Ishikawa (cell line): Measurements from ENCODE around the gene PATJ.

Experiments used
- CEBPB ChIP-seq: IDR thresholded peaks from 2 replicates; pipeline ENCODE4 v1.6.1; 2012
- CREB1 ChIP-seq: IDR thresholded peaks from 2 replicates; pipeline ENCODE4 v1.6.1; 2012; ENCODE audit warnings: low read depth
- EGR1 ChIP-seq: IDR thresholded peaks from 2 replicates; pipeline ENCODE4 v1.6.1; 2012
- EP300 ChIP-seq: IDR thresholded peaks from 2 replicates; pipeline ENCODE4 v1.6.1; 2012; ENCODE audit warnings: borderline replicate concordance
- FOXM1 ChIP-seq: IDR thresholded peaks from 2 replicates; pipeline ENCODE4 v1.6.1; 2012; ENCODE audit warnings: low read depth, borderline replicate concordance
- NFIC ChIP-seq: IDR thresholded peaks from 2 replicates; pipeline ENCODE4 v1.6.1; 2012
- RAD21 ChIP-seq: IDR thresholded peaks from 2 replicates; pipeline ENCODE4 v1.6.1; 2012; ENCODE audit warnings: low read depth
- TAF1 ChIP-seq: IDR thresholded peaks from 2 replicates; pipeline ENCODE4 v1.6.1; 2012; ENCODE audit warnings: low read depth, mild to moderate bottlenecking
- TCF12 ChIP-seq: IDR thresholded peaks from 2 replicates; pipeline ENCODE4 v1.6.1; 2012; ENCODE audit warnings: low read depth
- TEAD4 ChIP-seq: IDR thresholded peaks from 2 replicates; pipeline ENCODE4 v1.6.1; 2012
- YY1 ChIP-seq: IDR thresholded peaks from 2 replicates; pipeline ENCODE4 v1.6.1; 2012; ENCODE audit warnings: low read depth
- ZBTB7A ChIP-seq: IDR thresholded peaks from 2 replicates; pipeline ENCODE4 v1.6.1; 2012; ENCODE audit warnings: low read depth
- TF ChIP-seq, protein P1 (sequence below): IDR thresholded peaks from 2 replicates; pipeline ENCODE4 v1.6.1; 2012; ENCODE audit warnings: low read depth, mild to moderate bottlenecking
- TF ChIP-seq, protein P2 (sequence below): IDR thresholded peaks from 2 replicates; pipeline ENCODE4 v1.6.1; 2012
- TF ChIP-seq, protein P3 (sequence below): IDR thresholded peaks from 2 replicates; pipeline ENCODE4 v1.6.1; 2012

Gene PATJ

DNA sequence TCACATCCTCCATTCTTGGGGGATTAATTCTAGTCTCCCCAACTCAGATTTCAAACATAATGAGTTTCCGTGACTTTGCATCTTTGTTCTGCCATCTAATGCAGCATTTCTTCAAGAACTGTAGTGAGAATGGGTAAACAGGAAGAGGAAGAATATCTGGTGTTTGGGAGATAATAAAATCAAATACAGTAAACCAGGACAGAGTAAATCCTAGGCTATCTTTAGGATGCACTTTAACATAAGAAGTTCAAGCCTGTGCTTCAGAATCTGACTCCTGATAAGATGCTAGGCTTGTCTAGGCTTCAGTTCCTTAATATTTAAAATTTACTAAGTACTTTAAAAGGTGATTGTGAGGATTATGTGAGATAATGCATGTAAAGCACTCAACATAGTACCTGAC, 27.9 kb downstream of the PATJ start:
- TF ChIP-seq CEBPB (no peak), CREB1 (no peak), EGR1 (no peak), FOXM1 (no peak), TEAD4 (no peak), ZBTB7A (no peak)

DNA sequence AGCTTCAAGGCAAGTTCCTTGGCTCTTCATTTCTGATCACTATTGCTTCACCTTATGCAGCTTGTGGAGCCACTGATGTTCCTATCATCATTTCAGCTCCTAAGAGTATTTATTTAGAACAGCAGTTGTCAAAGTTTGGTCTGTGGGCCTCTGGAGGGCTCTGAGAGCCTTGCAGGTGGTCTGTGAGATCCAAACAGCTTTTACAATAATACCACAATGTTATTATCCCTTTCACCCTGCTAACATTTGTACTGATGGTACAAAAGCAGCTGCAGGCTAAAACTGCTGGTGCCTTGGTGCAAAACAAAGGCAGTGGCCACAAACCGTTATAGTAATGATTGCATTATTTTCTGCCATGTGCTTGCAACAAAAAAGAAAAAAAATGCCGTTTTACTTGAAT, 33.8 kb downstream of the PATJ start:
- TF ChIP-seq, protein P1, sequence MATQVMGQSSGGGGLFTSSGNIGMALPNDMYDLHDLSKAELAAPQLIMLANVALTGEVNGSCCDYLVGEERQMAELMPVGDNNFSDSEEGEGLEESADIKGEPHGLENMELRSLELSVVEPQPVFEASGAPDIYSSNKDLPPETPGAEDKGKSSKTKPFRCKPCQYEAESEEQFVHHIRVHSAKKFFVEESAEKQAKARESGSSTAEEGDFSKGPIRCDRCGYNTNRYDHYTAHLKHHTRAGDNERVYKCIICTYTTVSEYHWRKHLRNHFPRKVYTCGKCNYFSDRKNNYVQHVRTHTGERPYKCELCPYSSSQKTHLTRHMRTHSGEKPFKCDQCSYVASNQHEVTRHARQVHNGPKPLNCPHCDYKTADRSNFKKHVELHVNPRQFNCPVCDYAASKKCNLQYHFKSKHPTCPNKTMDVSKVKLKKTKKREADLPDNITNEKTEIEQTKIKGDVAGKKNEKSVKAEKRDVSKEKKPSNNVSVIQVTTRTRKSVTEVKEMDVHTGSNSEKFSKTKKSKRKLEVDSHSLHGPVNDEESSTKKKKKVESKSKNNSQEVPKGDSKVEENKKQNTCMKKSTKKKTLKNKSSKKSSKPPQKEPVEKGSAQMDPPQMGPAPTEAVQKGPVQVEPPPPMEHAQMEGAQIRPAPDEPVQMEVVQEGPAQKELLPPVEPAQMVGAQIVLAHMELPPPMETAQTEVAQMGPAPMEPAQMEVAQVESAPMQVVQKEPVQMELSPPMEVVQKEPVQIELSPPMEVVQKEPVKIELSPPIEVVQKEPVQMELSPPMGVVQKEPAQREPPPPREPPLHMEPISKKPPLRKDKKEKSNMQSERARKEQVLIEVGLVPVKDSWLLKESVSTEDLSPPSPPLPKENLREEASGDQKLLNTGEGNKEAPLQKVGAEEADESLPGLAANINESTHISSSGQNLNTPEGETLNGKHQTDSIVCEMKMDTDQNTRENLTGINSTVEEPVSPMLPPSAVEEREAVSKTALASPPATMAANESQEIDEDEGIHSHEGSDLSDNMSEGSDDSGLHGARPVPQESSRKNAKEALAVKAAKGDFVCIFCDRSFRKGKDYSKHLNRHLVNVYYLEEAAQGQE, result no peak
- TF ChIP-seq EGR1 (no peak), TAF1 (no peak), FOXM1 (no peak), TEAD4 (no peak), CEBPB (no peak), CREB1 (no peak), TCF12 (no peak), NFIC (no peak), EP300 (no peak), RAD21 (no peak), ZBTB7A (no peak), YY1 (no peak)
- TF ChIP-seq, protein P2, sequence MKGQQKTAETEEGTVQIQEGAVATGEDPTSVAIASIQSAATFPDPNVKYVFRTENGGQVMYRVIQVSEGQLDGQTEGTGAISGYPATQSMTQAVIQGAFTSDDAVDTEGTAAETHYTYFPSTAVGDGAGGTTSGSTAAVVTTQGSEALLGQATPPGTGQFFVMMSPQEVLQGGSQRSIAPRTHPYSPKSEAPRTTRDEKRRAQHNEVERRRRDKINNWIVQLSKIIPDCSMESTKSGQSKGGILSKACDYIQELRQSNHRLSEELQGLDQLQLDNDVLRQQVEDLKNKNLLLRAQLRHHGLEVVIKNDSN, result no peak
- TF ChIP-seq, protein P3, sequence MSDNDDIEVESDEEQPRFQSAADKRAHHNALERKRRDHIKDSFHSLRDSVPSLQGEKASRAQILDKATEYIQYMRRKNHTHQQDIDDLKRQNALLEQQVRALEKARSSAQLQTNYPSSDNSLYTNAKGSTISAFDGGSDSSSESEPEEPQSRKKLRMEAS, result no peak

DNA sequence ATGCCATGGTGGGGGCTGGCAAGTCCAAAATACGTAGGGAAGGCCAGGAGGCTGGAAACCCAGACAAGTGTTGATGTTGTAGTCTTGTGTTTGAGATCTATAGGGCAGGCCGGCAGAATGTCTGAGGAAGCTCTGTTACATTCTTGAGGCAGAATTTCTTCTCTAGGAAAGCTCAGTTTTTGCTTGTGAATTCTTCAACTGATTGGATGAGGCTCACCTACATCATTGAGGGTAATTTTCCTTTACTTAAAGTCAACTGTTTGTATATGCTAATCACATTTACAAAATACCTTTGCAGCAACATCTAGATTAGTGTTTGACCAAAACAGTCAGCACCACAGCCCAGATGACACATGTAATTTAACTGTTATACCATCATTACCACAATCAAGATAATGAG, 37.0 kb downstream of the PATJ start:
- no peak for TF ChIP-seq TCF12
- no peak for TF ChIP-seq ZBTB7A
- TF ChIP-seq YY1, result no peak
- TF ChIP-seq, protein P2, result no peak
- TF ChIP-seq CEBPB, result no peak
- no peak for TF ChIP-seq RAD21
- TF ChIP-seq TEAD4, result no peak
- no peak for TF ChIP-seq EP300
- TF ChIP-seq, protein P1, result no peak

DNA sequence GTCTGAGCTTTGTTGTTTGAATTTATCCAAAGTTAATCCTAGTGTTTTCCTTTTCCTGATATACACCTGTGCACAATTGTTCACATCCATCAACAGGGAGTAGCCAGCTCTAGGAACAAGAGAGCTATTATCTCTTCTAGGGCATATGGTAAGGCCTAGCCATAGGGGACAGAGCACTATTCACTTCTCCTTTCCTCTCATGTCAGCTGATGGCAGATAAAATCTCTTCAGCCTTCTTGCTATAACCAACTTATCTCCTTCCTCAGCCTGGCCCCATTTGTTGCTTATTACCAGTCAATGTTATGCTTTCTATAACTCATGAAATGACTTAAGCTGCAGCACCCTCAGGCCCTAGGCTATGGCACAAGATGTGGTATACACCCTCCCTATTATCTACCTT, 38.9 kb downstream of the PATJ start:
- TF ChIP-seq, protein P3, result no peak
- TF ChIP-seq EP300 (no peak), RAD21 (no peak), NFIC (no peak), YY1 (no peak), EGR1 (no peak), CREB1 (no peak), ZBTB7A (no peak), TAF1 (no peak), TCF12 (no peak), TEAD4 (no peak), CEBPB (no peak)
- TF ChIP-seq, protein P1, result no peak

DNA sequence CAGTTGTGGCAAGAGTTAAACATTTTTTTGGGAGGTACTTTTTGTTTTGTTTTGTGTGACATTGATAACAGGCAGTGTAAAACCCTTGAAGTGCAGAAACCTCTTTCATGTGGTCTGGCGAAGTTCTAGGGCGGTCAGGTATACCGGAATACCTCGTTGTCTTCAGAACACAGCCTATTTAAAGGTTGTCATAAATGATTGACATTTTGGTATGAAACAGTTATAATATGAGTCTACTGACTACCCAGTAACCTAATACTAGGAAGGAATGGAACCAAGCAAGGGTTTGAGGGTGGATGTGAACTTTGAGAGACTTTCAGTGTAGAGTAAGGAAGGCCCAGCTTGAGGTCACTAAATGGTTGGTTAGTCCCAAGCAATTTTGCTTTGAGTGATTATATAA, 40.5 kb downstream of the PATJ start:
- no peak for TF ChIP-seq TEAD4
- no peak for TF ChIP-seq EP300
- TF ChIP-seq, protein P3, result no peak
- no peak for TF ChIP-seq RAD21
- TF ChIP-seq, protein P1, result no peak
- TF ChIP-seq NFIC, result no peak
- TF ChIP-seq FOXM1, result no peak
- no peak for TF ChIP-seq EGR1
- no peak for TF ChIP-seq TCF12
- TF ChIP-seq, protein P2, result no peak
- TF ChIP-seq YY1, result no peak
- TF ChIP-seq CREB1, result no peak
- TF ChIP-seq CEBPB, result no peak
- no peak for TF ChIP-seq ZBTB7A
- no peak for TF ChIP-seq TAF1
